Osteoblast (primary cell): Measurements from ENCODE around the gene BRSK2. TPM values are rescaled to one million over a fixed set of nuclear protein-coding genes. Genes with fewer than 3 reads are reported as not detected.
A peak's percentile ranks its signal among the peaks of the same experiment; 100 is the strongest.

Experiments used
- DNase-seq: peaks from one replicate; pipeline ENCODE4 v3.0.0; 2011; ENCODE audit warnings: low spot score, mixed read lengths; ENCODE audit not compliant: insufficient read length; ENCODE audit errors: missing footprints
- H2AFZ ChIP-seq: 2 replicates; pipeline ENCODE4 v1.6.0; 2011; ENCODE audit warnings: mild to moderate bottlenecking, low read length
- H3K27ac ChIP-seq: 2 replicates; pipeline ENCODE4 v1.5.1; 2011; ENCODE audit warnings: mild to moderate bottlenecking, low read depth, low read length, moderate library complexity
- H3K27me3 ChIP-seq: 2 replicates; pipeline ENCODE4 v1.6.0; 2012; ENCODE audit warnings: mild to moderate bottlenecking, control low read depth, inconsistent platforms, low read length, moderate library complexity; ENCODE audit not compliant: insufficient read depth
- H3K36me3 ChIP-seq: 2 replicates; pipeline ENCODE4 v1.5.1; 2011; ENCODE audit warnings: mild to moderate bottlenecking, low read length, control low read depth, moderate library complexity; ENCODE audit not compliant: insufficient read depth
- H3K4me1 ChIP-seq: 2 replicates; pipeline ENCODE4 v1.5.1; 2011; ENCODE audit warnings: mild to moderate bottlenecking, low read length, control low read depth, moderate library complexity; ENCODE audit not compliant: insufficient read depth
- H3K4me2 ChIP-seq: 2 replicates; pipeline ENCODE4 v1.6.0; 2011; ENCODE audit warnings: mild to moderate bottlenecking, low read length; ENCODE audit not compliant: insufficient read depth
- H3K4me3 ChIP-seq: fragments of 200-600 bp; sonication (generic); 3 replicates; pipeline ENCODE4 v1.5.1; 2012; ENCODE audit warnings: mild to moderate bottlenecking, low read length, inconsistent platforms; ENCODE audit not compliant: insufficient read depth
- H3K79me2 ChIP-seq: 2 replicates; pipeline ENCODE4 v1.6.0; 2012; ENCODE audit warnings: mild to moderate bottlenecking, low read length, control low read depth, inconsistent platforms; ENCODE audit not compliant: insufficient read depth
- H3K9me3 ChIP-seq: 2 replicates; pipeline ENCODE4 v1.5.1; 2011; ENCODE audit warnings: low read depth, low read length, control low read depth
- H4K20me1 ChIP-seq: 2 replicates; pipeline ENCODE4 v1.6.0; 2012; ENCODE audit warnings: mild to moderate bottlenecking, low read length, control low read depth; ENCODE audit not compliant: insufficient read depth
- CTCF ChIP-seq: IDR thresholded peaks from 2 replicates; pipeline ENCODE4 v1.5.1; 2011; ENCODE audit warnings: mild to moderate bottlenecking, low read depth, low read length, moderate library complexity; ENCODE audit errors: extremely low read depth
- total RNA-seq: library from RNA; depleted of rRNA; stranded (reverse); fragments of >200 nt; gene quantifications from 2 replicates; pipeline ENCODE4 v1.2.3, GENCODE V29; 2012

The BRSK2 gene
- total RNA-seq, 1 donor: 0.36 TPM

GRCh38 chr11:1496761-1497095, 107.0 kb downstream of the BRSK2 start:
- TF ChIP-seq CTCF: no peak
- peaks cover 81% of the 10 kb centered on the region for H4K20me1 ChIP-seq

GRCh38 chr11:1497600-1497999, 107.9 kb downstream of the BRSK2 start:
- Histone ChIP-seq H4K20me1 (peaks cover 84% of the 10 kb centered on the region), H3K36me3 (no peaks in the 10 kb centered on the region), H3K4me2 (no peak overlapping the region), H3K27ac (no peak overlapping the region), H3K4me1 (no peaks in the 10 kb centered on the region), H3K27me3 (no peaks in the 10 kb centered on the region), H3K79me2 (peaks cover 85% of the 10 kb centered on the region), H3K4me3 (no peak overlapping the region), H2AFZ (no peak overlapping the region), H3K9me3 (no peaks in the 10 kb centered on the region)
- no peak for DNase-seq
- no peak for TF ChIP-seq CTCF

More at GRCh38 chr11:1496761-1497095, 107.0 kb downstream of the BRSK2 start:
- no peak overlapping the region for H3K4me3 ChIP-seq
- no peak overlapping the region for H3K4me2 ChIP-seq
- H3K4me1 ChIP-seq: no peaks in the 10 kb centered on the region
- no peaks in the 10 kb centered on the region for H3K9me3 ChIP-seq
- H3K36me3 ChIP-seq: no peaks in the 10 kb centered on the region
- no peak for DNase-seq
- no peak overlapping the region for H3K27ac ChIP-seq
- H2AFZ ChIP-seq: no peak overlapping the region
- peaks cover 82% of the 10 kb centered on the region for H3K79me2 ChIP-seq
- no peaks in the 10 kb centered on the region for H3K27me3 ChIP-seq

- Histone ChIP-seq H3K36me3 (no peaks in the 10 kb centered on the region), H3K9me3 (no peaks in the 10 kb centered on the region), H3K79me2 (peaks cover 85% of the 10 kb centered on the region), H3K4me1 (no peaks in the 10 kb centered on the region), H2AFZ (no peak overlapping the region), H3K4me3 (no peak overlapping the region), H3K4me2 (no peak overlapping the region), H3K27me3 (no peaks in the 10 kb centered on the region), H4K20me1 (peaks cover 84% of the 10 kb centered on the region), H3K27ac (no peak overlapping the region)
- TF ChIP-seq CTCF: no peak
- no peak for DNase-seq
Observed at GRCh38 chr11:1498262-1498661, 108.5 kb downstream of the BRSK2 start.

- Histone ChIP-seq H4K20me1 (peaks cover 88% of the 10 kb centered on the region), H3K4me3 (no peak overlapping the region), H3K36me3 (no peaks in the 10 kb centered on the region), H3K4me1 (no peaks in the 10 kb centered on the region), H3K4me2 (no peak overlapping the region), H2AFZ (no peak overlapping the region), H3K27me3 (no peaks in the 10 kb centered on the region), H3K79me2 (peaks cover 91% of the 10 kb centered on the region), H3K9me3 (no peaks in the 10 kb centered on the region), H3K27ac (no peak overlapping the region)
- DNase-seq: peak; percentile 52
- no peak for TF ChIP-seq CTCF
Observed at GRCh38 chr11:1499261-1499890, 109.6 kb downstream of the BRSK2 start.
